ENCODE data around the gene CCDC68.

- TF ChIP-seq POLR2A (IDR thresholded peaks at IDR 0.05; ENCODE audit: low read depth, low read length) (no peak), POLR2AphosphoS5 (IDR thresholded peaks at IDR 0.05; ENCODE audit: low read depth, low read length) (no peak)
Measured at GRCh38 chr18:54983791-54984190, 24.5 kb upstream of the CCDC68 start.
